Prostate gland (tissue), 2 donors: ENCODE measurements around the gene C1S.

Source experiments
- POLR2A ChIP-seq: fragments of 450-650 bp; IDR thresholded peaks from one replicate; pipeline ENCODE4 v1.6.1; 2016; ENCODE audit warnings: antibody characterized with exemption, mild to moderate bottlenecking
- POLR2AphosphoS5 ChIP-seq: sonication (generic); formaldehyde crosslinking; IDR thresholded peaks from one replicate; pipeline ENCODE4 v1.6.1; 2017; ENCODE audit warnings: antibody characterized with exemption
- TF ChIP-seq, protein P1 (sequence below), 4 experiments: fragments of 200-600 bp in 2 of 4; fragments of 450-650 bp in 2 of 4; sonication (generic) in 2 of 4; IDR thresholded peaks; 1 replicate in 3 of 4; 2 replicates in 1 of 4; pipeline ENCODE4 v1.5.1; 2016 to 2019; ENCODE audit warnings: antibody characterized with exemption in 4 of 4, mild to moderate bottlenecking in 2 of 4, moderate library complexity in 2 of 4

DNA sequence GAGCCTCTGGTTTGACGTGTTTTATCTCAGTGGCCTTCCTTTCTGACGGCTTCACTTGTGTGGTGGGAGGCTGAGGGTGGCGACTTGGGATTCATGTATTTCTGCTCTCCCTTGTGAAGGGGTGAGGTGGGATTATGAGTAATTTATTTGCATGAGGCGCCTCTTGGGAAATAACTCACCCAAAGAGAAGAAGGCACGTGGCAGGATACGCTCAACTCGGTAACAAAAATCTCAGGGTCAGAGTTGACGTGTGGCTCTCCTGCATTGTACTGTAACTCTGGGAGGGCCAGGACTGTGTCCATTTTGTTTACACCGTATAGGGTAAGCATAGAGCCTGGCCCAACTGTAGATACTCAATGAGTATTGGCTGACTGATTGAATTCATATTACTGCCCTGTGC lies 14.6 kb upstream of the C1S start:
- TF ChIP-seq, protein P1, sequence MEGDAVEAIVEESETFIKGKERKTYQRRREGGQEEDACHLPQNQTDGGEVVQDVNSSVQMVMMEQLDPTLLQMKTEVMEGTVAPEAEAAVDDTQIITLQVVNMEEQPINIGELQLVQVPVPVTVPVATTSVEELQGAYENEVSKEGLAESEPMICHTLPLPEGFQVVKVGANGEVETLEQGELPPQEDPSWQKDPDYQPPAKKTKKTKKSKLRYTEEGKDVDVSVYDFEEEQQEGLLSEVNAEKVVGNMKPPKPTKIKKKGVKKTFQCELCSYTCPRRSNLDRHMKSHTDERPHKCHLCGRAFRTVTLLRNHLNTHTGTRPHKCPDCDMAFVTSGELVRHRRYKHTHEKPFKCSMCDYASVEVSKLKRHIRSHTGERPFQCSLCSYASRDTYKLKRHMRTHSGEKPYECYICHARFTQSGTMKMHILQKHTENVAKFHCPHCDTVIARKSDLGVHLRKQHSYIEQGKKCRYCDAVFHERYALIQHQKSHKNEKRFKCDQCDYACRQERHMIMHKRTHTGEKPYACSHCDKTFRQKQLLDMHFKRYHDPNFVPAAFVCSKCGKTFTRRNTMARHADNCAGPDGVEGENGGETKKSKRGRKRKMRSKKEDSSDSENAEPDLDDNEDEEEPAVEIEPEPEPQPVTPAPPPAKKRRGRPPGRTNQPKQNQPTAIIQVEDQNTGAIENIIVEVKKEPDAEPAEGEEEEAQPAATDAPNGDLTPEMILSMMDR (IDR thresholded peaks at IDR 0.05), result no peak
- no peak for TF ChIP-seq POLR2A
- TF ChIP-seq POLR2AphosphoS5, result no peak
